IMR-90 (cell line): ENCODE data around the gene CCSER2. TPM values are rescaled to one million over a fixed set of nuclear protein-coding genes. Genes with fewer than 3 reads are reported as not detected.
"Not testable (repeated sequence)": the region's sequence is repeated elsewhere in the genome, so short reads cannot be mapped to it uniquely, and the experiment has no call there.

Source experiments
- ATAC-seq: fragments of 200-7000 bp; cut with Tn5 transposase; 2 replicates; pipeline ENCODE4 v1.9.1; 2020; ENCODE audit warnings: low read depth, mild to moderate bottlenecking, moderate library complexity
- BruUV-seq: library from RNA; stranded (reverse); fragments of 400-500 nt; replicated peaks from 2 replicates; lab custom pipeline; 2021; lab: Mats Ljungman, UMichigan
- CTCF ChIA-PET: fragments of 300-600 bp; formaldehyde crosslinking; extraction: SDS; loops from one replicate; lab custom pipeline; 2021; ENCODE audit warnings: antibody characterized with exemption; lab: Yijun Ruan, JAX
- POLR2A ChIA-PET: fragments of 300-600 bp; sonication (Branson Sonifier 250); formaldehyde crosslinking; loops from one replicate; lab custom pipeline; 2022; ENCODE audit warnings: antibody characterized with exemption; ENCODE audit not compliant: unreplicated experiment; lab: Charles Lee
- DNase-seq: peaks from one replicate; pipeline ENCODE4 v3.0.0; 2013
- H2AFZ ChIP-seq: replicated peaks from 2 replicates; pipeline ENCODE3; 2013; ENCODE audit warnings: low read length, mild to moderate bottlenecking; ENCODE audit not compliant: poor library complexity
- H2AK5ac ChIP-seq: 2 replicates; pipeline ENCODE4 v1.6.1; 2013; ENCODE audit warnings: low read depth, low read length, inconsistent platforms
- H2AK9ac ChIP-seq: replicated peaks from 2 replicates; pipeline ENCODE3; 2013; ENCODE audit warnings: mild to moderate bottlenecking, low read depth, low read length, moderate library complexity; ENCODE audit not compliant: poor library complexity
- H2BK120ac ChIP-seq: 2 replicates; pipeline ENCODE4 v1.6.1; 2013; ENCODE audit warnings: low read depth, low read length, inconsistent platforms
- H2BK15ac ChIP-seq: 3 replicates; pipeline ENCODE4 v1.6.1; 2013; ENCODE audit warnings: low read depth, low read length, inconsistent platforms
- H2BK20ac ChIP-seq: 2 replicates; pipeline ENCODE4 v1.6.1; 2013; ENCODE audit warnings: low read depth, mild to moderate bottlenecking, inconsistent platforms, low read length, moderate library complexity
- H2BK5ac ChIP-seq: 2 replicates; pipeline ENCODE4 v1.6.1; 2013; ENCODE audit warnings: mild to moderate bottlenecking, low read depth, low read length, inconsistent platforms; ENCODE audit not compliant: poor library complexity, severe bottlenecking
- H3K14ac ChIP-seq: replicated peaks from 2 replicates; pipeline ENCODE4 v1.6.1; 2013; ENCODE audit warnings: low read depth, low read length, inconsistent platforms
- H3K18ac ChIP-seq: 2 replicates; pipeline ENCODE4 v1.6.1; 2013; ENCODE audit warnings: low read depth, low read length, control low read depth
- H3K23ac ChIP-seq: 2 replicates; pipeline ENCODE4 v1.6.1; 2013; ENCODE audit warnings: low read depth, low read length, inconsistent platforms
- H3K27ac ChIP-seq: 2 replicates; pipeline ENCODE4 v1.5.1; 2013; ENCODE audit warnings: mild to moderate bottlenecking, control low read depth, low read length; ENCODE audit not compliant: insufficient read depth
- H3K27me3 ChIP-seq: 2 replicates; pipeline ENCODE4 v1.6.1; 2013; ENCODE audit warnings: low read length; ENCODE audit not compliant: control insufficient read depth, insufficient read depth
- H3K36me3 ChIP-seq: 2 replicates; pipeline ENCODE4 v1.6.1; 2013; ENCODE audit warnings: low read length, mixed read lengths; ENCODE audit not compliant: control insufficient read depth, insufficient read depth
- H3K4ac ChIP-seq: 2 replicates; pipeline ENCODE4 v1.6.1; 2013; ENCODE audit warnings: low read depth, low read length, inconsistent platforms
- H3K4me1 ChIP-seq: 2 replicates; pipeline ENCODE4 v1.6.1; 2013; ENCODE audit warnings: low read length, mixed read lengths; ENCODE audit not compliant: control insufficient read depth, insufficient read depth
- H3K4me2 ChIP-seq: 2 replicates; pipeline ENCODE4 v1.6.1; 2013; ENCODE audit warnings: low read depth, mild to moderate bottlenecking, control low read depth, low read length, moderate library complexity
- H3K4me3 ChIP-seq: 2 replicates; pipeline ENCODE4 v1.5.1; 2013; ENCODE audit warnings: low read depth, mild to moderate bottlenecking, control low read depth, low read length, moderate library complexity; ENCODE audit not compliant: insufficient read depth
- H3K56ac ChIP-seq: 2 replicates; pipeline ENCODE4 v1.6.1; 2013; ENCODE audit warnings: low read length, inconsistent platforms; ENCODE audit not compliant: insufficient read depth; ENCODE audit errors: extremely low read depth
- H3K79me1 ChIP-seq, 2 experiments: 2 replicates each; pipeline ENCODE4 v1.6.1; 2013; ENCODE audit warnings: low read length in 2 of 2, inconsistent platforms in 1 of 2, low read depth in 1 of 2
- H3K9ac ChIP-seq: 2 replicates; pipeline ENCODE4 v1.6.1; 2013; ENCODE audit warnings: low read depth, low read length, control low read depth
- H3K9me1 ChIP-seq: 2 replicates; pipeline ENCODE4 v1.6.1; 2013; ENCODE audit warnings: low read length, inconsistent platforms; ENCODE audit not compliant: insufficient read depth
- H3K9me3 ChIP-seq: 2 replicates; pipeline ENCODE4 v1.6.1; 2013; ENCODE audit warnings: low read length; ENCODE audit not compliant: control insufficient read depth, insufficient read depth
- H4K20me1 ChIP-seq: 2 replicates; pipeline ENCODE4 v1.6.1; 2013; ENCODE audit warnings: low read length, inconsistent platforms; ENCODE audit not compliant: insufficient read depth
- H4K5ac ChIP-seq: 2 replicates; pipeline ENCODE4 v1.6.1; 2013; ENCODE audit warnings: mild to moderate bottlenecking, low read depth, low read length, control low read depth
- H4K8ac ChIP-seq, 2 experiments: 2 replicates each; pipeline ENCODE4 v1.6.1; 2013; ENCODE audit warnings: low read depth in 2 of 2, low read length in 2 of 2, control low read depth in 1 of 2, inconsistent platforms in 1 of 2
- H4K91ac ChIP-seq: 2 replicates; pipeline ENCODE4 v1.6.1; 2013; ENCODE audit warnings: low read depth, low read length, inconsistent platforms; ENCODE audit not compliant: insufficient read depth
- WGBS, 2 experiments: methylation state at CpG; one replicate each; pipeline versions ENCODE4 v1.1.5 to v1.1.7; 2013; ENCODE audit warnings: missing lambda C conversion rate in 2 of 2; ENCODE audit not compliant: insufficient read length in 1 of 2; ENCODE audit errors: extremely low coverage in 2 of 2; 5-methylcytosine and 5-hydroxymethylcytosine counted together
- dilution Hi-C: fragments of 300-500 bp; cut with HindIII; formaldehyde crosslinking; loops from one replicate; pipeline ENCODE4 v1.14.3; 2018; ENCODE audit warnings: low sequenced_read_pairs; ENCODE audit not compliant: unreplicated experiment
- in situ Hi-C: fragments of 300-500 bp; cut with MboI; formaldehyde crosslinking; loops from 3 replicates; pipeline ENCODE4 v1.14.3; 2019; ENCODE audit warnings: low sequenced_read_pairs, inconsistent platforms, mixed read lengths
- intact Hi-C: fragments of 100-400 bp; cut with micrococcal nuclease; formaldehyde crosslinking; loops from 2 replicates; pipeline ENCODE4 v1.10.0; 2022
- polyA plus RNA-seq, 3 experiments: library from polyadenylated mRNA; depleted of rRNA; stranded (reverse); fragments of >200 nt; gene quantifications; 2 replicates each; pipeline ENCODE4 v1.2.3, GENCODE V29; 2012; ENCODE audit warnings: low replicate concordance in 1 of 3
- total RNA-seq: library from RNA; depleted of rRNA; stranded (reverse); fragments of >200 nt; gene quantifications from 2 replicates; pipeline ENCODE4 v1.2.3, GENCODE V29; 2012

The CCSER2 gene
- total and polyA plus RNA-seq, 2 of the 4 experiments (the other 2 are of a cell fraction): 20.4 to 31.7 TPM

GRCh38 chr10:84279876-84280475, 48.4 kb upstream of the CCSER2 start:
- H4K8ac ChIP-seq, H3K4me1 ChIP-seq, H3K4ac ChIP-seq, BruUV-seq, H3K56ac ChIP-seq, H3K36me3 ChIP-seq, H3K9me3 ChIP-seq, H4K91ac ChIP-seq, H3K14ac ChIP-seq, H3K79me1 ChIP-seq, dilution Hi-C loops, H3K23ac ChIP-seq, H3K18ac ChIP-seq, H3K27ac ChIP-seq, H3K4me2 ChIP-seq, H3K27me3 ChIP-seq, H3K9me1 ChIP-seq, H2BK5ac ChIP-seq, in situ Hi-C loops, H2AK9ac ChIP-seq, intact Hi-C loops, H2AFZ ChIP-seq, DNase-seq, POLR2A ChIA-PET, ATAC-seq, H2BK120ac ChIP-seq, H2AK5ac ChIP-seq, H2BK20ac ChIP-seq, H2BK15ac ChIP-seq, H4K5ac ChIP-seq, H4K20me1 ChIP-seq, H3K4me3 ChIP-seq, H3K9ac ChIP-seq: not testable (repeated sequence)
- WGBS, 2 experiments: no CpG with 5 or more reads among the region's 31 CpGs
- CTCF ChIA-PET: interaction anchor here (1.2 kb wide), 1 partner anchor 12 kb away, joined by 3 read pairs; no protein-coding TSS in a partner anchor
